GM18951 (cell line): Measurements from ENCODE around the gene PTPRN2.

Experiments used
- POLR2A ChIP-seq: IDR thresholded peaks from 4 replicates; pipeline ENCODE4 v1.6.1; 2011; ENCODE audit warnings: mild to moderate bottlenecking; ENCODE audit not compliant: insufficient read length, insufficient read depth; ENCODE audit errors: extremely low read depth
- in situ Hi-C: fragments of 300-500 bp; cut with MboI; formaldehyde crosslinking; loops from one replicate; pipeline ENCODE4 v1.12.0; 2022; ENCODE audit warnings: low sequenced_read_pairs, mixed read lengths, inconsistent platforms; ENCODE audit not compliant: unreplicated experiment

Gene PTPRN2

DNA sequence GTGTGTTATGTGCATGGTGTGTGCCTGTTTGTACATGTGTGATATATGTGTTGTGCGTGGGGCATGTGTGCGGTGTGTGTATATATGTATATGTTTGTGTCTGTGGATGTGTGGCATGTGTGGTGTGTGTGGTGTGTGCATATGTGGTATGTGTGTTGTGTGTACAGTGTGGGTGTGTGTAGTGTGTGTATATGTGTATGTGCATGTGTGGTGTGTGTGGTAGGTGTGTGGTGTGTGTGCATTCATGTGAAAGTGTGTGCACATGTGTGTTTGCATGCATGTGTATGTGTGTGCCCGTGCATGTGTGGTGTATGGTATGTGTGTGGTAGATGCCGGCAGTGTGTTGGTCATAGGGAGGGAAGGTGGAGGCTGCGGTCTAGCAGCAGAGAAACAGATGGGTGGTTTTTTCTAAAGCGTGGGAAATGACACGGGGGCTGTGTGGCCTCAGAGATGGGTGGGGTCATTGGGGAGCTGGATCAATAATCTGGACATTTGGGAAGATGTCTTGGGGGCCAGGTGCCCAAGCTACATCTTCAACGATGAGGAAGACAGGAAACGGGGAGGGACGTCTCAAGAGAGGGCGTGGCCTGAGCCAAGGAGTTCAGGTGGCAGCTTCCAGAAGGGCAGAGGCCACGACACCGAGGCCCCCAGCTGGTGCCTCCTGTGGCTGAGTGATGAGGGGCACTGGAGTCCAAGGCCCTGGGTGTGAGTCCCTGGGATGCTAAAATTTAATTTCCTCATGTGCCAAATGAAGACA is 769.5 kb downstream of the PTPRN2 start:
- in situ Hi-C loops, result no loop called here
- no peak for TF ChIP-seq POLR2A

DNA sequence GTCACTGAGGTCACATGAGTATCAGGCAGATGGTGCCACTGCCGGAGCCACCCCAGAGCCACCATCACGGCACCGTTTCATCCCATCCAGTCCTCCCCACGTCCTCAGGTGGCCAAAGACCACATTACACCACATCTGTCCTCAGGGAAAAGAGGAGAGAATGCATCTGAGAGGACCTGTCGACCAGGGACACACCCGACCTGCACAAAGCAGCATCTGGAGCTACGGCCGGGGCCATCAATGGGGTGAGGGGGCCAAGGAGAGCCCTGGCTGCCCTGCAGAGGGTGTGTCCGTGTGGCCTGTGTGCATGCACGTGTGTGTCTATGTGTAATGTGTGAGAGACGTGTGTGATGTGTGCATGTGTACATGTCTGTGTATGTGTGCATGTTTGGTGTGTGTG is 770.2 kb downstream of the PTPRN2 start:
- no peak for TF ChIP-seq POLR2A
- in situ Hi-C loops, result no loop called here

DNA sequence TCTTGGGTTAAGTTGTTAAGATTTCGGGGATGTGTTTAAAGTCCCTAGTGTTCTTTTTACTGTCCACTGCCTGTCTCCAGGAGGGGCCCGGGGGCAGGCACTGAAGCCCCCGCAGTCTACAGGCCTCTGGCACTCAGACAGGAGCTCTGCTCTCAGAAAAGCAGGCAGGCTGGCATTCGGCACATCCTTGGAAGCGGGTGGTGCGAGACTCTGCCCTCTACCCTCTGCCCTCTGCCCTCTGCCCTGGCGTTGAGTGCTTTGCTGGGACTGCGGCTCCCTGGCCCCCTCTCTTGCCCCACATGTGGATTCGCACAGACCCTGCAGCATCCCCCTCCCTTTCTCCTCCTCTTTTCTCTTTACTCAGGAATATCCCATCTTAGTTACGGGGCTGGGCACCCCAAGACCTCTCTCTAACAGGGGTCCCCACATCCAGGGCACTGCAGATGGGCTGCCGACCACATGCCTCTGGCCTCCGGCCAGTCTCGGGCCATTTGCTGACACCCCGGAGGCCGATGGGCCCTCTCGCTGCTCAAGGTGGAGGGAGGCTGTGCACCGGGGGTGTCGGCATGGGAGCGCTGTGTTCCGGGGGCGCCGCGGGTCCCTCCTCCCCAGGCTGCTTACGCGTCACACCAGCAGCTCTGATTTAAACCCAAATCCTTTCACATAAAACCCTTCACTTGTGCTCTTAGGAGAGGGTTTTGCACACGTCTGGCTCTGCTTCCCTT is 770.9 kb downstream of the PTPRN2 start:
- in situ Hi-C loops, result no loop called here
- TF ChIP-seq POLR2A, result no peak

DNA sequence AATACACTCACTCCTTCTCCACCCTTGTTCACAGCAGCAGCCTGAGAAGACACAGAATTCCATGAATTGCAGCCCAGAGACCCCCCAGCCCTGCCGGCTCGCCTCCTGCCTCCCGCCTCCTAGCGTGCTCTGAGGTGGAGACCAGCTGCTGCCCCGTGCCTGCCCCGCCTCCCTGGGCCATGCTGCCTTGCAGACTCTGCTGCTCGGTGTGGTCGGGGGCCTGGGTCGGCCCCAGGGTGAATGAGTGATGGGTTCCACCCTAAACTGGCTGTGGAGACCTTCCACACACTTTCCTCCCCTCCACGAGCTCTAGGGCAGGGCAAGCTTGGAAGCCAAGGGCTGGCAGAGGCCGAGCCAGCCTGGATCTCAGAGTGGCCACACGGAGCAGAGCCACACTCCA is 771.5 kb downstream of the PTPRN2 start:
- no peak for TF ChIP-seq POLR2A
- in situ Hi-C loops, result no loop called here

DNA sequence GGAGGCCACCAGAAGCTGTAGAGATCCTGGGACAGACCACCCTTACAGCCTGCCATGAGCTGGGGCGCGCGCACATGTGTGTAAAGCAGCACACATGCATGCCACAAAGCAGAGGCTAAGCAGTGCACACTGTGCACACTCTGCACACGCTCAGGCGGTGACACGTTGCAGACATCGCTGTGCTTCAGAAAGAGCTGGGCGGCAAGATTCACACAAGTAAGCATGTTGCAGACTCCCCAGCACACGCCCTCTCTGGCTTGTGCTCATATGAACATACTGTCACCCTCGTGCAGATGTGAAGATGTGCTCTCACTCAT is 772.0 kb downstream of the PTPRN2 start:
- in situ Hi-C loops, result no loop called here

DNA sequence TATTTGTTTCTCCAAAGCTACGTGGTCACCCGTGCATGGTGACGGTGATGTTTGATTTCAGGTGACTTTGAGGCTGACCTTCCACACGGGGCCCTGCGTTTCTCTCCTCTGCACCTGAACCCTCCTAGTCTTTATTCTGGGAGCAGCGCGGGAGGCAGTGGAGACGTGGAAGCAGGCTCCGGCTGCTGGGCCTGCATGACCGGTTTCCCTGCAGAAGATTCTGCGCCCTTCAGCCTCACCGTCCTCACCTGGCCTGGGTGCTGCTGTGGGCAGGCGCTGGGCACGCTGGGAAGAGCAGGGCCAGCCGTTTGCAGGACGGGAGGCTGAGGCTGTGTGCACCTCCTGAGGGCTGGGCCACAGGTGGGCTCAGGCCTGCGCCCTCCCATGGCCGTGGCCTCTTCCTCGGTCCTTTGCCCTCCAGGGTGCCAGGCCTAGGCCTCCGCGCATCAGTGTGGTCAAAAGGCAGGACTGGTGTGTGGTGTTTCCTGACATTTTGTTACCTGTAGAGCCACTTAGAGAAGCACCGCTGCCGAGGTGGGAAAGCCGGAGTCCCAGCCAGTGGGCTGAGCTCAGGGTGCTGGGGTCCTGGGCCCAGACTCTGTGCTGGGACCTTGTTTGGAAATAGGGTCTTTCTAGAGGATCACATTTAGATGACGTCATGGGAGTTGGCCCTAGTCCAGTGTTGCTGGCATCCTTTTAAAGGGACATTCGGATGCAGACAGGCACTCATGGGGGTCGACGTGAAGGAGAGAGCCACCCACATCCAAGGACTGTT is 772.5 kb downstream of the PTPRN2 start:
- in situ Hi-C loops, result no loop called here
- no peak for TF ChIP-seq POLR2A

More for the DNA sequence above, 772.0 kb downstream of the PTPRN2 start:
- no peak for TF ChIP-seq POLR2A

DNA sequence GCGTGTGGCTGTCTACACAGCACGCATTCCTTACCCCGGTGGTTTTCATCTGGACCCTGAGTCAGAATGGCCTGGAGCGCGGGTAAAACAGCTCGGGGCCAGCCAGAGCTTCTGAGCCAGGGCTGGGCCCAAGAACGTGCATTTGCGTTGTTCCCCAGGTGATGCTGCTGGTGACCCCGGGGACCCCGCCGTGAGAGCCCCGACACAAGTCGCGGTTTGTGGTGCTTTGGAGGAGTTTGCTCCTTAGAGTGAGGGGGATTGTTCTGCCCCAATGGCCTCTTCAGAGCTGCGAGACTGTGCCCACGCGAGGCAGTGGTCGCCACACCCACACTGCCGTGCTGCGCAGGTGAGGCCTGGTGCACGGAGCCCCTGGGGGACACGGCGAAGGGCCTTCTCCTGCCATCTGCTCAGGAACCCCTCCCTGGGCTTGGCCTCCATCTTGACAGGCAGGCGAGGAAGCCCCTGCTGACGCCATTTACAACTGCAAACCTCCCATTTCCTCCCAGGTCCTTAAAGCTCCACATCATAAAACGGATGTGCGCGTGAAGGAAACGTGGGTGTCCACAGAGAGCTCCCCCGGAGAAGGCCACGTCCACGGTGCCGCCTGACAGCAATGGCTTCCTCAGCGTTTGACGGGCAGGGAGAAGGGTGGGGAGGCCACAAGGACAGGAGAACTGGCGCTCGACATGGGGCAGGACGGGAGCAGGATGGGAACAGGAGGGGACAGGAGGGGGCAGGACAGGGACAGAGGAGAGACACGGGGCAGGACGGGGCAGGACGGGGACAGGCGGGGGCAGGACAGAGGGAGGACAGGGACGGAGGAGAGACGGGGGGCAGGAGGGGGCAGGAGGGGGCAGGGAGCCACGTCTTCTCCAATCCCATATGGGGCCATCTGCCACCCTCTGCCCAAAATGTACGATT is 773.6 kb downstream of the PTPRN2 start:
- no peak for TF ChIP-seq POLR2A
- in situ Hi-C loops, result no loop called here

DNA sequence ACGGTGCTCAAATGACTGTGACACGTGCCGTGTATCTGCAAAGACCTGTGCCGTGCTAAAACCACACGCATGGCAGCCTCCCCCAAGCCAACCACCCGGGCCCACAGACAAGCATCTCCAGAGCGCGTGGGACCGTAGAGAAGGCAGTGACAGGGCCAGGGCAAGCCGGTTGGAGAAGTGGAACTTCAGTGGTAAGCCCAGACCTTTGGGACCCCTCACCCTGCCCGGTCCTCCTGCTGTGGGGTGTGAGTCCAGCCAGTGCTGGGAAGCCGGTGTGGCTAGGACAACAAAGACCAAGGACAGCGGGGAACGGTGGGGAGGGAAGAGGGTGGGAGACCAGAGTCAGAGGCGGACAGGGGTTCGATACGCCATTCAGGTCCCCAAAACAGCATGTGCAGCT is 774.6 kb downstream of the PTPRN2 start:
- no peak for TF ChIP-seq POLR2A
- in situ Hi-C loops, result no loop called here

DNA sequence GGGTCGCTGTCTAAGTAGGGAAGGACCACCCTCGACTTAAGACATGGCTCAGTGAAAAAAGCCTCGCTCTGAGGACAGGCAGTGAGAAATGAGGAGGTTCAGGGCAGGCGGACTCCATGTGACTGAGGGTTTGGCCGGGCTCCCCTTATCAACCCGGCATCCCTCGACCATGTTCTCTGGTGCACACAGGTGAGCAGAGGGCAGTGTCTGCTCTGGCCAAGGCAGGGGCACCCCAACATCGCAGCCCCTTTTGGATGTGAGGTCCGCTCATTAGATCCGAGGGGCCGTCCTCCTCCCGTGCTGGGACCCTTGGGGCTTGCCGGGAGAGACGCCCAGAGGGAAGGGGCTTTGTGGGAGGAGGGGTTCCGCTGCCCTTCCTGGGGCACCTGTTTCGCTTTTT is 775.7 kb downstream of the PTPRN2 start:
- TF ChIP-seq POLR2A, result no peak
- in situ Hi-C loops, result no loop called here

DNA sequence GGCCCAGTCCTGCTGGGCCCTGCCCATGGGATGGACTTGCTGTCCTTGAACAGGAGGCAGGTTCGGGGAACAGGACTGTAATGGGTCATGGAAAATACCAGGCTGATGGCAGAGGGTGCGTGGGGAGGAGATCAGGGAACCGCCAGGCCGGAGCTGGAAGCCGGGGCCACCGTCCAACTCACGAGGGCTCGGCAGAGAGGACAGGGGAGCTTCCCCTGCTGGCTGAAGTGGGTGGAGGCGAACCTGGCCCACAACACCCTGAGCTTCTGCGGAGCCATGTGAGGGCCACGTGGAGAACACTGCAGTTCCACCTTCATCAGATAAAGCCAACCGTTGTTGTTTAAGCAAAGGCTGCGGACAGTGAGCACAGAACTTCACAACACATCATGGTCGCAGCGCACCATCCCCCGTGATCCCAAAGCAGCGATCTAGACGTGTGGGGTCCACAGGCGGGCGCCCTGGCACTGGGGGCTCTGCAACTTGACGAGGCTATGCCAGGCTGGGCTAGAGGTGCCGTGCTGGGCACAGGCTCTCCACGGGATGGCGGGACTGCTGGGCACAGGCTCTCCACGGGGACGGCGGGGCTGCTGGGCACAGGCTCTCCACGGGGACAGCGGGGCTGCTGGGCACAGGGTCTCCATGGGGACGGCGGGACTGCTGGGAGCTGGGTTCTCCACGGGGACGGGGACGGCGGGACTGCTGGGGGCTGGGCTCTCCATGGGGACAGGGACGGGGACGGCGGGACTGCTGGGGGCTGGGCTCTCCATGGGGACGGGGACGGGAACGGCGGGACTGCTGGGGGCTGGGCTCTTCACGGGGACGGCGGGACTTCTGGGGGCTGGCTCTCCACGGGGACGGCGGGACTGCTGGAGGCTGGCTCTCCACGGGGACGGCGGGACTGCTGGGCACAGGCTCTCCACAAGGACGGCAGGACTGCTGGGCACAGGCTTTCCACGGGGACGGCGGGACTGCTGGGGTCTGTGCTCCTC is 777.5 kb downstream of the PTPRN2 start:
- in situ Hi-C loops, result no loop called here
- TF ChIP-seq POLR2A, result no peak

DNA sequence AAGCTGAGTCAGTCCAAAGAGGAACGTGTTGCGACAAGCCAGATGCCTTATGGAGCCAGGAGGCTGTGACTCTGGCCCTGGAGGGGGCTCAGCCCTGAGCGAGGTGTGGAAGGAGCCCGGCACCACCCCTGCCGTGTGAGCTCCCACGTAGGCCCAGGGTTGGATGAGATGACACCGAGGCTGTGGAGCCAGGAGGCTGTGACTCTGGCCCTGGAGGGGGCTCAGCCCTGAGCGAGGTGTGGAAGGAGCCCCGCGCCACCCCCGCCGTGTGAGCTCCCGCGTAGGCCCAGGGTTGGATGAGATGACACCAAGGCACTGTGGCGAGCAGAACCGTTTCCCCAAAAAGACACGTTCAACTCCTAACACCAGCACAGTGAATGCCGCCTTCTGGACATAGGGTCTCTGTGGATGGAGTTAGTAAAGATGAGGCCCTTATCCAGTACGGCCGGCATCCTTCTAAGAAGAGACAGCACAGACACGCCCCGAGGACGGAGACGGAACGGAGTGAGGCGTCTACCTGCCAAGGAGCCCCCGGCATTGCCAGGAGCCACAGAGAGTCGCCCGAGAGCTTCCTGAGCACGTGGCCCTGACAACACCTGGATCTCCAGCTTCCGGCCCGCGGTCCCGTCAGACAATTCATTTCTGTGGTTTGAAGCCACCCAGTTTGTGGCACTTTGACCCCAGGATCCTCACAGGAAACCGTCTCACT is 778.3 kb downstream of the PTPRN2 start:
- no peak for TF ChIP-seq POLR2A

More for the DNA sequence above, 778.3 kb downstream of the PTPRN2 start:
- in situ Hi-C loops, result no loop called here
